Liver (tissue), 9 donors: Measurements from ENCODE around the gene SYK. TPM values are rescaled to one million over a fixed set of nuclear protein-coding genes. Genes with fewer than 3 reads are reported as not detected.

Experiments
- DNase-seq: peaks from one replicate; pipeline ENCODE4 v3.0.0-alpha.2; 2017; ENCODE audit warnings: low spot score
- H3K27ac ChIP-seq, 2 donors: one replicate each; pipeline ENCODE4 v1.7.0; 2013; ENCODE audit warnings: inconsistent platforms in 2 of 2, low read length in 2 of 2, control low read depth in 1 of 2, low read depth in 1 of 2, mild to moderate bottlenecking in 1 of 2
- H3K27me3 ChIP-seq, 4 donors: one replicate each; pipeline versions ENCODE4 v1.6.1 to v1.7.0; 2013; ENCODE audit warnings: low read length in 3 of 4, inconsistent platforms in 1 of 4, mild to moderate bottlenecking in 1 of 4, moderate library complexity in 1 of 4; ENCODE audit not compliant: control insufficient read depth in 4 of 4, insufficient read depth in 4 of 4
- H3K36me3 ChIP-seq, 4 donors: one replicate each; pipeline versions ENCODE4 v1.6.1 to v1.7.0; 2013; ENCODE audit warnings: low read length in 3 of 4, mild to moderate bottlenecking in 3 of 4, low read depth in 1 of 4, moderate library complexity in 1 of 4; ENCODE audit not compliant: control insufficient read depth in 4 of 4, insufficient read depth in 3 of 4
- H3K4me1 ChIP-seq, 4 donors: one replicate each; pipeline versions ENCODE4 v1.6.1 to v1.7.0; 2013; ENCODE audit warnings: low read length in 3 of 4, mild to moderate bottlenecking in 3 of 4, moderate library complexity in 1 of 4; ENCODE audit not compliant: control insufficient read depth in 4 of 4, insufficient read depth in 4 of 4
- H3K4me3 ChIP-seq, 3 donors: one replicate each; pipeline versions ENCODE4 v1.6.1 to v1.7.0; 2013; ENCODE audit warnings: low read length in 3 of 3, control low read depth in 1 of 3, low read depth in 1 of 3, mild to moderate bottlenecking in 1 of 3
- H3K9ac ChIP-seq, 2 donors: one replicate each; pipeline ENCODE4 v1.7.0; 2013; ENCODE audit warnings: low read length in 2 of 2, mild to moderate bottlenecking in 2 of 2, moderate library complexity in 2 of 2, control low read depth in 1 of 2, low read depth in 1 of 2
- H3K9me3 ChIP-seq, 4 donors: one replicate each; pipeline versions ENCODE4 v1.6.1 to v1.7.0; 2013; ENCODE audit warnings: low read length in 3 of 4; ENCODE audit not compliant: control insufficient read depth in 4 of 4
- EGR1 ChIP-seq, 2 donors: IDR thresholded peaks; 2 replicates each; pipeline ENCODE4 v1.6.1; 2016 to 2018; ENCODE audit warnings: antibody characterized with exemption in 2 of 2, low read depth in 2 of 2
- FOXA1 ChIP-seq: IDR thresholded peaks from 2 replicates; pipeline ENCODE4 v1.6.1; 2016; ENCODE audit warnings: antibody characterized with exemption
- FOXA2 ChIP-seq: IDR thresholded peaks from 2 replicates; pipeline ENCODE4 v1.6.1; 2016; ENCODE audit warnings: antibody characterized with exemption
- GABPA ChIP-seq, 2 donors: IDR thresholded peaks in 1 of 2; conservative IDR thresholded peaks in 1 of 2; 2 replicates each; pipeline ENCODE4 v1.6.1; 2016; ENCODE audit warnings: antibody characterized with exemption in 2 of 2, mild to moderate bottlenecking in 1 of 2, moderate library complexity in 1 of 2
- HNF4A ChIP-seq, 2 donors: conservative IDR thresholded peaks; 2 replicates each; pipeline ENCODE4 v1.6.1; 2016; ENCODE audit warnings: antibody characterized with exemption in 2 of 2, mild to moderate bottlenecking in 2 of 2
- HNF4G ChIP-seq: IDR thresholded peaks from 2 replicates; pipeline ENCODE4 v1.6.1; 2016; ENCODE audit warnings: antibody characterized with exemption
- JUND ChIP-seq, 2 donors: IDR thresholded peaks; 2 replicates each; pipeline ENCODE4 v1.6.1; 2016; ENCODE audit warnings: antibody characterized with exemption in 2 of 2
- NR2F2 ChIP-seq: IDR thresholded peaks from 2 replicates; pipeline ENCODE4 v1.6.1; 2016; ENCODE audit warnings: antibody characterized with exemption
- RAD21 ChIP-seq, 2 donors: IDR thresholded peaks; 2 replicates each; pipeline ENCODE4 v1.6.1; 2016; ENCODE audit warnings: antibody characterized with exemption in 2 of 2, mild to moderate bottlenecking in 2 of 2
- RXRA ChIP-seq, 2 donors: IDR thresholded peaks; 2 replicates each; pipeline ENCODE4 v1.6.1; 2017 to 2018; ENCODE audit warnings: antibody characterized with exemption in 2 of 2, mild to moderate bottlenecking in 1 of 2
- SP1 ChIP-seq: IDR thresholded peaks from 2 replicates; pipeline ENCODE4 v1.6.1; 2018; ENCODE audit warnings: antibody characterized with exemption, mild to moderate bottlenecking
- TAF1 ChIP-seq: conservative IDR thresholded peaks from 2 replicates; pipeline ENCODE4 v1.6.1; 2016; ENCODE audit warnings: antibody characterized with exemption, mild to moderate bottlenecking
- YY1 ChIP-seq: IDR thresholded peaks from 2 replicates; pipeline ENCODE4 v1.6.1; 2016; ENCODE audit warnings: antibody characterized with exemption, mild to moderate bottlenecking
- WGBS: extraction: QIAGEN DNeasy Blood & Tissue Kit; methylation state at CpG from one replicate; pipeline ENCODE4 v1.1.7; 2013; 5-methylcytosine and 5-hydroxymethylcytosine counted together
- polyA plus RNA-seq, 2 donors: library from polyadenylated mRNA; stranded (reverse) in 1 of 2; unstranded in 1 of 2; fragments of 200-250 nt in 1 of 2; fragments of >200 nt in 1 of 2; fragmentation: Nextera tagmentation in 1 of 2; extraction: Ambion mirVana in 1 of 2; gene quantifications; one replicate each; pipeline versions ENCODE4 v1.2.1 to v1.2.3, GENCODE V29; 2013 to 2015
- total RNA-seq, 2 donors: library from RNA; depleted of rRNA; stranded (reverse); fragments of >200 nt; gene quantifications; one replicate each; pipeline ENCODE4 v1.2.3, GENCODE V29; 2014
- TF ChIP-seq, protein P1 (sequence below): IDR thresholded peaks from 2 replicates; pipeline ENCODE4 v1.6.1; 2016; ENCODE audit warnings: antibody characterized with exemption, mild to moderate bottlenecking
- TF ChIP-seq, protein P2 (sequence below): IDR thresholded peaks from 2 replicates; pipeline ENCODE4 v1.6.1; 2016; ENCODE audit warnings: antibody characterized with exemption
- TF ChIP-seq, protein P3 (sequence below): IDR thresholded peaks from 2 replicates; pipeline ENCODE4 v1.6.1; 2016; ENCODE audit warnings: antibody characterized with exemption
- TF ChIP-seq, protein P4 (sequence below): fragments of 150-350 bp; IDR thresholded peaks from 2 replicates; pipeline ENCODE4 v1.5.1; 2017; ENCODE audit warnings: improper control_type of control experiment, low read depth, low read length; ENCODE audit not compliant: missing input control
- TF ChIP-seq, protein P5 (sequence below): IDR thresholded peaks from 2 replicates; pipeline ENCODE4 v1.6.1; 2016; ENCODE audit warnings: antibody characterized with exemption
- donor health status: healthy.
- donor health status: healthy.
- donor health status: healthy.
- donor health status: healthy.
- donor health status: healthy.

The SYK gene
- total and polyA plus RNA-seq, 4 donors = 2.0 to 15.4 (median 4.1) TPM

DNA sequence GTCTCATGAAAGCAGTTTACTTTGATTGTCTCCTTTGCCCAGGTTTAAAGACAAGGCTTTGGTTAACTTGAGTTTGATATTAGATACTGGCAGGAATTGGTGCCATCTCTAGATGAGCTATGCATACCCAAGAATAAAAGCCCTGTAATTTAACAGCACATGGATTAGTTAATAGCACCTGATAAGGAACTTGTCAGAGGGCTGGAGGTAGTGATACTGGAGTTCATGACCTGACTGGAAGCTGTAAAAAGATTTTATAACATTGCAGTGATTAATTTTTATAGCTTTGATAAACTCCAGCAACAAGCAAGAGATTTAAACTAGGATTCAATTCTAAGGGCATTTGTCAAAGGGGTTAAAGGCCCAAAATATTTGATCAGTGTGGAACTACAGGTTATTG is 34.9 kb upstream of the SYK start (continued):
- TF ChIP-seq, protein P1, sequence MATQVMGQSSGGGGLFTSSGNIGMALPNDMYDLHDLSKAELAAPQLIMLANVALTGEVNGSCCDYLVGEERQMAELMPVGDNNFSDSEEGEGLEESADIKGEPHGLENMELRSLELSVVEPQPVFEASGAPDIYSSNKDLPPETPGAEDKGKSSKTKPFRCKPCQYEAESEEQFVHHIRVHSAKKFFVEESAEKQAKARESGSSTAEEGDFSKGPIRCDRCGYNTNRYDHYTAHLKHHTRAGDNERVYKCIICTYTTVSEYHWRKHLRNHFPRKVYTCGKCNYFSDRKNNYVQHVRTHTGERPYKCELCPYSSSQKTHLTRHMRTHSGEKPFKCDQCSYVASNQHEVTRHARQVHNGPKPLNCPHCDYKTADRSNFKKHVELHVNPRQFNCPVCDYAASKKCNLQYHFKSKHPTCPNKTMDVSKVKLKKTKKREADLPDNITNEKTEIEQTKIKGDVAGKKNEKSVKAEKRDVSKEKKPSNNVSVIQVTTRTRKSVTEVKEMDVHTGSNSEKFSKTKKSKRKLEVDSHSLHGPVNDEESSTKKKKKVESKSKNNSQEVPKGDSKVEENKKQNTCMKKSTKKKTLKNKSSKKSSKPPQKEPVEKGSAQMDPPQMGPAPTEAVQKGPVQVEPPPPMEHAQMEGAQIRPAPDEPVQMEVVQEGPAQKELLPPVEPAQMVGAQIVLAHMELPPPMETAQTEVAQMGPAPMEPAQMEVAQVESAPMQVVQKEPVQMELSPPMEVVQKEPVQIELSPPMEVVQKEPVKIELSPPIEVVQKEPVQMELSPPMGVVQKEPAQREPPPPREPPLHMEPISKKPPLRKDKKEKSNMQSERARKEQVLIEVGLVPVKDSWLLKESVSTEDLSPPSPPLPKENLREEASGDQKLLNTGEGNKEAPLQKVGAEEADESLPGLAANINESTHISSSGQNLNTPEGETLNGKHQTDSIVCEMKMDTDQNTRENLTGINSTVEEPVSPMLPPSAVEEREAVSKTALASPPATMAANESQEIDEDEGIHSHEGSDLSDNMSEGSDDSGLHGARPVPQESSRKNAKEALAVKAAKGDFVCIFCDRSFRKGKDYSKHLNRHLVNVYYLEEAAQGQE = no peak
- no peak for TF ChIP-seq HNF4A (conservative IDR thresholded peaks at IDR 0.05)
- TF ChIP-seq YY1 = no peak
- no peak for TF ChIP-seq NR2F2
- TF ChIP-seq, protein P2, sequence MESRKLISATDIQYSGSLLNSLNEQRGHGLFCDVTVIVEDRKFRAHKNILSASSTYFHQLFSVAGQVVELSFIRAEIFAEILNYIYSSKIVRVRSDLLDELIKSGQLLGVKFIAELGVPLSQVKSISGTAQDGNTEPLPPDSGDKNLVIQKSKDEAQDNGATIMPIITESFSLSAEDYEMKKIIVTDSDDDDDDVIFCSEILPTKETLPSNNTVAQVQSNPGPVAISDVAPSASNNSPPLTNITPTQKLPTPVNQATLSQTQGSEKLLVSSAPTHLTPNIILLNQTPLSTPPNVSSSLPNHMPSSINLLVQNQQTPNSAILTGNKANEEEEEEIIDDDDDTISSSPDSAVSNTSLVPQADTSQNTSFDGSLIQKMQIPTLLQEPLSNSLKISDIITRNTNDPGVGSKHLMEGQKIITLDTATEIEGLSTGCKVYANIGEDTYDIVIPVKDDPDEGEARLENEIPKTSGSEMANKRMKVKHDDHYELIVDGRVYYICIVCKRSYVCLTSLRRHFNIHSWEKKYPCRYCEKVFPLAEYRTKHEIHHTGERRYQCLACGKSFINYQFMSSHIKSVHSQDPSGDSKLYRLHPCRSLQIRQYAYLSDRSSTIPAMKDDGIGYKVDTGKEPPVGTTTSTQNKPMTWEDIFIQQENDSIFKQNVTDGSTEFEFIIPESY = no peak
- TF ChIP-seq, protein P3, sequence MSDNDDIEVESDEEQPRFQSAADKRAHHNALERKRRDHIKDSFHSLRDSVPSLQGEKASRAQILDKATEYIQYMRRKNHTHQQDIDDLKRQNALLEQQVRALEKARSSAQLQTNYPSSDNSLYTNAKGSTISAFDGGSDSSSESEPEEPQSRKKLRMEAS = no peak
- TF ChIP-seq TAF1 = no peak

DNA sequence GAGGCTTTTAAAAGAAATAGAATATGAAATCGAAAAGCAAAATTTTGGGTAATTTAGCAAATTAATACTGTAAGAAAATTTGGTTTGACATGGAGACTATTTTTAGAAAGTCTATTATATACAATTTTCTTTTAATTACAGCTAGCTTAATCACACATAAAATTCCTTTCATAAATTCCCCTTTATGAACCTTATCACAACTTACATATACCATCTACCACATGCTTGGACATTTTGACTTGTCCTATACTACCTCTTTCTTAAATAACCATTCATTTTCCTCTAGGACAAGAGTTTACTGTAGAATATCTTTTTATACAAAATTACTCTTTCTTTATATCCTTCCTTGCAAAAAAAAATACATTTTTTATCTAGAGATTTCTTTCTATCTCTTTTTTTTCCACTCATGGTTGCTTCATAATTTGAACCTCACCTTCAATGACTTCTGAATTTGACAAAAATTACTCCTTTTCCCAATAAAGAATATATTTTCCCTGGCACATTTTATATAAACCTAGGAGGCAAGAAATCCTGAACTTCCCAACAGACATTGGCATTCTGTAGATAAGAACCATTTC is 34.0 kb upstream of the SYK start:
- 88% methylated on average over 1 of the region's 1 CpG for WGBS
- Histone ChIP-seq H3K27me3 (no peaks in the 10 kb centered on the region), H3K4me3 (no peak overlapping the region), H3K9ac (no peak overlapping the region), H3K27ac (no peak overlapping the region), H3K4me1 (no peaks in the 10 kb centered on the region), H3K9me3 (no peaks in the 10 kb centered on the region), H3K36me3 (no peaks in the 10 kb centered on the region)
- no peak for DNase-seq
- no peak for TF ChIP-seq GABPA (IDR thresholded peaks at IDR 0.05 in 1 of 2, conservative IDR thresholded peaks at IDR 0.05 in 1 of 2)
- TF ChIP-seq, protein P4, sequence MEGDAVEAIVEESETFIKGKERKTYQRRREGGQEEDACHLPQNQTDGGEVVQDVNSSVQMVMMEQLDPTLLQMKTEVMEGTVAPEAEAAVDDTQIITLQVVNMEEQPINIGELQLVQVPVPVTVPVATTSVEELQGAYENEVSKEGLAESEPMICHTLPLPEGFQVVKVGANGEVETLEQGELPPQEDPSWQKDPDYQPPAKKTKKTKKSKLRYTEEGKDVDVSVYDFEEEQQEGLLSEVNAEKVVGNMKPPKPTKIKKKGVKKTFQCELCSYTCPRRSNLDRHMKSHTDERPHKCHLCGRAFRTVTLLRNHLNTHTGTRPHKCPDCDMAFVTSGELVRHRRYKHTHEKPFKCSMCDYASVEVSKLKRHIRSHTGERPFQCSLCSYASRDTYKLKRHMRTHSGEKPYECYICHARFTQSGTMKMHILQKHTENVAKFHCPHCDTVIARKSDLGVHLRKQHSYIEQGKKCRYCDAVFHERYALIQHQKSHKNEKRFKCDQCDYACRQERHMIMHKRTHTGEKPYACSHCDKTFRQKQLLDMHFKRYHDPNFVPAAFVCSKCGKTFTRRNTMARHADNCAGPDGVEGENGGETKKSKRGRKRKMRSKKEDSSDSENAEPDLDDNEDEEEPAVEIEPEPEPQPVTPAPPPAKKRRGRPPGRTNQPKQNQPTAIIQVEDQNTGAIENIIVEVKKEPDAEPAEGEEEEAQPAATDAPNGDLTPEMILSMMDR = no peak
- TF ChIP-seq TAF1 = no peak
- no peak for TF ChIP-seq JUND (IDR thresholded peaks at IDR 0.05)
- TF ChIP-seq HNF4A (conservative IDR thresholded peaks at IDR 0.05) = no peak
- TF ChIP-seq, protein P1 = no peak
- TF ChIP-seq RAD21 (IDR thresholded peaks at IDR 0.05) = no peak
- TF ChIP-seq HNF4G = no peak
- no peak for TF ChIP-seq SP1
- no peak for TF ChIP-seq YY1
- TF ChIP-seq RXRA (IDR thresholded peaks at IDR 0.05) = no peak
- TF ChIP-seq NR2F2 = no peak
- TF ChIP-seq, protein P2 = no peak
- TF ChIP-seq EGR1 (IDR thresholded peaks at IDR 0.05; ENCODE audit: low read depth in 2 of 2) = no peak
- TF ChIP-seq, protein P5, sequence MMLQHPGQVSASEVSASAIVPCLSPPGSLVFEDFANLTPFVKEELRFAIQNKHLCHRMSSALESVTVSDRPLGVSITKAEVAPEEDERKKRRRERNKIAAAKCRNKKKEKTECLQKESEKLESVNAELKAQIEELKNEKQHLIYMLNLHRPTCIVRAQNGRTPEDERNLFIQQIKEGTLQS = no peak
- no peak for TF ChIP-seq FOXA2
- no peak for TF ChIP-seq FOXA1
- TF ChIP-seq, protein P3 = no peak
